H9 (cell line): ENCODE data around the gene CSTF1. TPM values are rescaled to one million over a fixed set of nuclear protein-coding genes. Genes with fewer than 3 reads are reported as not detected.

Experiments
- DNase-seq: peaks from one replicate; pipeline ENCODE4 v3.0.0-alpha.2; 2017
- H2AFZ ChIP-seq: one replicate; pipeline ENCODE4 v1.6.1; 2013; ENCODE audit warnings: mild to moderate bottlenecking, low read length, control low read depth, moderate library complexity
- H2AK5ac ChIP-seq: 2 replicates; pipeline ENCODE4 v1.6.1; 2013; ENCODE audit warnings: low read length, control low read depth, mixed read lengths; ENCODE audit not compliant: insufficient read length
- H2BK120ac ChIP-seq: one replicate; pipeline ENCODE4 v1.6.1; 2013; ENCODE audit warnings: low read depth, mild to moderate bottlenecking, low read length, control low read depth, inconsistent platforms; ENCODE audit not compliant: poor library complexity, severe bottlenecking
- H2BK12ac ChIP-seq: 2 replicates; pipeline ENCODE4 v1.6.1; 2013; ENCODE audit warnings: low read length, control low read depth, mixed read lengths, low read depth; ENCODE audit not compliant: insufficient read length
- H2BK15ac ChIP-seq: 2 replicates; pipeline ENCODE4 v1.6.1; 2013; ENCODE audit warnings: low read depth, low read length, control low read depth
- H2BK20ac ChIP-seq: one replicate; pipeline ENCODE4 v1.6.1; 2013; ENCODE audit warnings: low read depth, mild to moderate bottlenecking, low read length, control low read depth, inconsistent platforms; ENCODE audit not compliant: poor library complexity, severe bottlenecking
- H2BK5ac ChIP-seq: 2 replicates; pipeline ENCODE4 v1.6.1; 2013; ENCODE audit warnings: low read length, control low read depth, mixed read lengths; ENCODE audit not compliant: insufficient read length
- H3K14ac ChIP-seq: 2 replicates; pipeline ENCODE4 v1.6.1; 2013; ENCODE audit warnings: low read length, control low read depth; ENCODE audit not compliant: insufficient read depth
- H3K18ac ChIP-seq: 2 replicates; pipeline ENCODE4 v1.6.1; 2013; ENCODE audit warnings: low read depth, mild to moderate bottlenecking, mixed read lengths, low read length, control low read depth; ENCODE audit not compliant: insufficient read length
- H3K23ac ChIP-seq: 2 replicates; pipeline ENCODE4 v1.6.1; 2013; ENCODE audit warnings: low read length, control low read depth, mixed read lengths, low read depth; ENCODE audit not compliant: insufficient read length
- H3K23me2 ChIP-seq: 2 replicates; pipeline ENCODE4 v1.6.1; 2013; ENCODE audit warnings: low read depth, mild to moderate bottlenecking, mixed read lengths, low read length, control low read depth; ENCODE audit not compliant: insufficient read length, poor library complexity, severe bottlenecking
- H3K27ac ChIP-seq: 2 replicates; pipeline ENCODE4 v1.5.1; 2013; ENCODE audit warnings: low read length, control low read depth, mixed read lengths, low read depth; ENCODE audit not compliant: insufficient read length
- H3K27me3 ChIP-seq: 2 replicates; pipeline ENCODE4 v1.6.1; 2013; ENCODE audit warnings: low read length, control low read depth, inconsistent platforms; ENCODE audit not compliant: insufficient read depth
- H3K4ac ChIP-seq: 2 replicates; pipeline ENCODE4 v1.6.1; 2013; ENCODE audit warnings: low read depth, mild to moderate bottlenecking, control low read depth, inconsistent platforms, low read length, moderate library complexity
- H3K4me1 ChIP-seq: 2 replicates; pipeline ENCODE4 v1.6.1; 2013; ENCODE audit warnings: low read length, control low read depth, inconsistent platforms; ENCODE audit not compliant: insufficient read depth
- H3K4me2 ChIP-seq: 2 replicates; pipeline ENCODE4 v1.6.1; 2013; ENCODE audit warnings: low read length, control low read depth, mixed read lengths; ENCODE audit not compliant: insufficient read length, insufficient read depth
- H3K56ac ChIP-seq: 2 replicates; pipeline ENCODE4 v1.6.1; 2013; ENCODE audit warnings: low read depth, mild to moderate bottlenecking, mixed read lengths, low read length, control low read depth; ENCODE audit not compliant: insufficient read length
- H3K79me1 ChIP-seq: 2 replicates; pipeline ENCODE4 v1.6.1; 2013; ENCODE audit warnings: low read depth, mild to moderate bottlenecking, moderate library complexity, low read length, control low read depth, inconsistent platforms; ENCODE audit not compliant: insufficient read depth, poor library complexity, severe bottlenecking
- H3K79me2 ChIP-seq: 2 replicates; pipeline ENCODE4 v1.6.1; 2013; ENCODE audit warnings: low read length, control low read depth, inconsistent platforms; ENCODE audit not compliant: insufficient read depth
- H3K9ac ChIP-seq: 2 replicates; pipeline ENCODE4 v1.6.1; 2013; ENCODE audit warnings: low read length, control low read depth, mixed read lengths; ENCODE audit not compliant: insufficient read length; ENCODE audit errors: extremely low read depth
- H3K9me3 ChIP-seq: one replicate; pipeline ENCODE4 v1.6.1; 2013; ENCODE audit warnings: low read depth, low read length, inconsistent platforms; ENCODE audit not compliant: control insufficient read depth
- H3T11ph ChIP-seq: one replicate; pipeline ENCODE4 v1.6.1; 2013; ENCODE audit warnings: mild to moderate bottlenecking, low read length, control low read depth, inconsistent platforms
- H4K20me1 ChIP-seq: one replicate; pipeline ENCODE4 v1.6.1; 2013; ENCODE audit not compliant: control insufficient read depth, insufficient read length, insufficient read depth
- H4K5ac ChIP-seq: 2 replicates; pipeline ENCODE4 v1.6.1; 2013; ENCODE audit warnings: low read depth, mild to moderate bottlenecking, mixed read lengths, low read length, control low read depth; ENCODE audit not compliant: insufficient read length
- H4K8ac ChIP-seq: replicated peaks from 2 replicates; pipeline ENCODE4 v1.6.1; 2013; ENCODE audit warnings: low read length, control low read depth, mixed read lengths, low read depth; ENCODE audit not compliant: insufficient read length
- H4K91ac ChIP-seq: 2 replicates; pipeline ENCODE4 v1.6.1; 2013; ENCODE audit warnings: low read depth, mild to moderate bottlenecking, moderate library complexity, mixed read lengths, low read length, control low read depth; ENCODE audit not compliant: insufficient read length
- H3K27ac Mint-ChIP-seq, 3 experiments: 2 replicates in 2 of 3; 3 replicates in 1 of 3; pipeline ENCODE4 v1.8.0; 2020 to 2021; ENCODE audit warnings: mixed read lengths in 3 of 3, mild to moderate bottlenecking in 1 of 3, moderate library complexity in 1 of 3
- H3K27me3 Mint-ChIP-seq: 2 replicates; pipeline ENCODE4 v1.8.0; 2021; ENCODE audit warnings: low read depth, mild to moderate bottlenecking, moderate library complexity, mixed read lengths
- H3K36me3 Mint-ChIP-seq, 3 experiments: 2 replicates in 2 of 3; 3 replicates in 1 of 3; pipeline ENCODE4 v1.8.0; 2020 to 2021; ENCODE audit warnings: low read depth in 3 of 3, mixed read lengths in 3 of 3; ENCODE audit not compliant: insufficient read depth in 1 of 3
- H3K4me1 Mint-ChIP-seq, 2 experiments: 2 replicates each; pipeline ENCODE4 v1.8.0; 2020; ENCODE audit warnings: mixed read lengths in 2 of 2
- H3K4me3 Mint-ChIP-seq, 2 experiments: 2 replicates in 1 of 2; 3 replicates in 1 of 2; pipeline ENCODE4 v1.8.0; 2020 to 2021; ENCODE audit warnings: mild to moderate bottlenecking in 2 of 2, mixed read lengths in 2 of 2, moderate library complexity in 1 of 2
- H3K9me3 Mint-ChIP-seq, 2 experiments: 2 replicates in 1 of 2; 3 replicates in 1 of 2; pipeline ENCODE4 v1.8.0; 2020; ENCODE audit warnings: mild to moderate bottlenecking in 2 of 2, mixed read lengths in 2 of 2, moderate library complexity in 1 of 2
- WGBS: extraction: QIAGEN DNeasy Blood & Tissue Kit; methylation state at CpG from one replicate; pipeline ENCODE4 v1.1.7; 2013; ENCODE audit warnings: missing lambda C conversion rate, low lambda C conversion rate, mixed read lengths; ENCODE audit not compliant: insufficient read length; ENCODE audit errors: extremely low coverage; 5-methylcytosine and 5-hydroxymethylcytosine counted together
- total RNA-seq: library from RNA; stranded (reverse); gene quantifications from 2 replicates; pipeline ENCODE4 v1.2.1, GENCODE V29; 2021
- TF ChIP-seq, protein P1 (sequence below): fragments of 200-600 bp; sonication (generic); conservative IDR thresholded peaks from 3 replicates; pipeline ENCODE4 v1.8.0; 2021; ENCODE audit warnings: antibody characterized with exemption, mild to moderate bottlenecking

The CSTF1 gene
- total RNA-seq, 1 experiment from 2014 or later: 72.9 TPM

DNA sequence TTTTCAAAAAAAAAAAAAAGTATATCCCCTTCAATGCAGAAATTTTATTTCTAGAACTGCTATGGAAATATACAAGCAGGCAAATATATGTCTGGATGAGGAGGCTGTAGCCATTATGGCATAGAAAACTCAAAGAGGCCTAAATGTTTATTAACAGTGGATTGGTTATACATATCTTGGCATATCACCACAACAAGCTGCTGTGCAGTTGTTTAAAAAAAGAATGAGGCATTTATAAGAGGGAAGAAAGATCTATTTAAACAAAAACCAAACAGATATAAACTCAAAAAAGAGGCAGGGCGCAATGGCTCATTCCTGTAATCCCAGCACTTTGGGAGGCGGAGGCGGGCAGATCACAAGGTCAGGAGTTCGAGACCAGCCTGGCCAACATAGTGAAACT, 45.8 kb downstream of the CSTF1 start:
- no CpG with 5 or more reads among the region's 4 CpGs for WGBS
- TF ChIP-seq, protein P1, sequence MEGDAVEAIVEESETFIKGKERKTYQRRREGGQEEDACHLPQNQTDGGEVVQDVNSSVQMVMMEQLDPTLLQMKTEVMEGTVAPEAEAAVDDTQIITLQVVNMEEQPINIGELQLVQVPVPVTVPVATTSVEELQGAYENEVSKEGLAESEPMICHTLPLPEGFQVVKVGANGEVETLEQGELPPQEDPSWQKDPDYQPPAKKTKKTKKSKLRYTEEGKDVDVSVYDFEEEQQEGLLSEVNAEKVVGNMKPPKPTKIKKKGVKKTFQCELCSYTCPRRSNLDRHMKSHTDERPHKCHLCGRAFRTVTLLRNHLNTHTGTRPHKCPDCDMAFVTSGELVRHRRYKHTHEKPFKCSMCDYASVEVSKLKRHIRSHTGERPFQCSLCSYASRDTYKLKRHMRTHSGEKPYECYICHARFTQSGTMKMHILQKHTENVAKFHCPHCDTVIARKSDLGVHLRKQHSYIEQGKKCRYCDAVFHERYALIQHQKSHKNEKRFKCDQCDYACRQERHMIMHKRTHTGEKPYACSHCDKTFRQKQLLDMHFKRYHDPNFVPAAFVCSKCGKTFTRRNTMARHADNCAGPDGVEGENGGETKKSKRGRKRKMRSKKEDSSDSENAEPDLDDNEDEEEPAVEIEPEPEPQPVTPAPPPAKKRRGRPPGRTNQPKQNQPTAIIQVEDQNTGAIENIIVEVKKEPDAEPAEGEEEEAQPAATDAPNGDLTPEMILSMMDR: no peak
- H3K14ac ChIP-seq: no peak overlapping the region
- H2BK12ac ChIP-seq: no peak overlapping the region
- no peak for DNase-seq
- no peak overlapping the region for H4K8ac ChIP-seq
- H3K4me3 Mint-ChIP-seq: no peak overlapping the region
- no peaks in the 10 kb centered on the region for H3K4me1 ChIP-seq
- no peak overlapping the region for H3K18ac ChIP-seq
- no peaks in the 10 kb centered on the region for H3K9me3 Mint-ChIP-seq
- no peak overlapping the region for H2AFZ ChIP-seq
- H3T11ph ChIP-seq: no peak overlapping the region
- no peak overlapping the region for H3K4ac ChIP-seq
- no peak overlapping the region for H3K9ac ChIP-seq
- H3K27me3 Mint-ChIP-seq: peaks cover 8% of the 10 kb centered on the region
- no peaks in the 10 kb centered on the region for H4K20me1 ChIP-seq
- H2BK5ac ChIP-seq: no peak overlapping the region
- H3K9me3 ChIP-seq: no peaks in the 10 kb centered on the region
- H2AK5ac ChIP-seq: no peak overlapping the region
- H3K4me1 Mint-ChIP-seq: no peaks in the 10 kb centered on the region
- no peak overlapping the region for H3K27ac Mint-ChIP-seq
- no peaks in the 10 kb centered on the region for H3K27me3 ChIP-seq
- no peaks in the 10 kb centered on the region for H3K23me2 ChIP-seq
- no peaks in the 10 kb centered on the region for H3K79me2 ChIP-seq
- no peak overlapping the region for H3K23ac ChIP-seq
- H3K27ac ChIP-seq: no peak overlapping the region
- no peak overlapping the region for H3K4me2 ChIP-seq
- no peak overlapping the region for H4K5ac ChIP-seq
- no peaks in the 10 kb centered on the region for H3K36me3 Mint-ChIP-seq
- H2BK20ac ChIP-seq: no peak overlapping the region
- H4K91ac ChIP-seq: no peak overlapping the region
- no peak overlapping the region for H2BK120ac ChIP-seq
- no peaks in the 10 kb centered on the region for H3K79me1 ChIP-seq
- H2BK15ac ChIP-seq: no peak overlapping the region
- no peak overlapping the region for H3K56ac ChIP-seq
